GM12878 (cell line): ENCODE results near the gene MAPK8IP3. TPM values are rescaled to one million over a fixed set of nuclear protein-coding genes. Genes with fewer than 3 reads are reported as not detected.

Source experiments
- ATAC-seq: fragments of 200-7000 bp; cut with Tn5 transposase; 3 replicates; pipeline ENCODE4 v1.9.1; 2020; ENCODE audit warnings: mild to moderate bottlenecking, moderate library complexity
- BruUV-seq: library from RNA; stranded (reverse); fragments of 400-500 nt; replicated peaks from 2 replicates; lab custom pipeline; 2021; lab: Mats Ljungman, UMichigan
- CTCF ChIA-PET: fragments of 300-600 bp; sonication (Branson Sonifier 250); formaldehyde crosslinking; extraction: SDS; loops from one replicate; lab custom pipeline; 2021; ENCODE audit warnings: inconsistent platforms; lab: Yijun Ruan, JAX
- POLR2A ChIA-PET: fragments of 350-600 bp; formaldehyde crosslinking; extraction: SDS; loops from one replicate; lab custom pipeline; 2021; ENCODE audit warnings: inconsistent platforms; lab: Charles Lee
- RAD21 ChIA-PET: fragments of 300-600 bp; sonication (Branson Sonifier 250); formaldehyde crosslinking; loops from one replicate; lab custom pipeline; 2023; ENCODE audit warnings: antibody characterized with exemption; ENCODE audit not compliant: unreplicated experiment; lab: Charles Lee
- SMC1A ChIA-PET: fragments of 300-600 bp; sonication (Branson Sonifier 250); formaldehyde crosslinking; loops from one replicate; lab custom pipeline; 2023; ENCODE audit not compliant: unreplicated experiment, uncharacterized antibody; lab: Charles Lee
- DNase-seq: peaks from one replicate; pipeline ENCODE4 v3.0.0-alpha.2; 2011; ENCODE audit warnings: low read depth, low spot score
- FAIRE-seq: peaks from 3 replicates; lab custom pipeline; 2011; peaks lifted over from hg19 to GRCh38; lab: Jason Lieb, UNC
- H2AFZ ChIP-seq: 2 replicates; pipeline ENCODE4 v1.6.0; 2011; ENCODE audit warnings: low read depth, low read length, control low read depth; ENCODE audit not compliant: control insufficient read depth
- H3K27ac ChIP-seq: 2 replicates; pipeline ENCODE4 v1.5.1; 2011; ENCODE audit warnings: control low read depth; ENCODE audit not compliant: control insufficient read depth, insufficient read depth
- H3K27me3 ChIP-seq, 2 experiments: replicated peaks in 1 of 2; 2 replicates each; pipeline versions ENCODE4 v1.6.0 to v1.6.1; 2011; ENCODE audit warnings: low read length in 1 of 2; ENCODE audit not compliant: control insufficient read depth in 2 of 2, insufficient read depth in 2 of 2
- H3K36me3 ChIP-seq, 2 experiments: 2 replicates each; pipeline ENCODE4 v1.5.1; 2011; ENCODE audit warnings: low read length in 1 of 2; ENCODE audit not compliant: control insufficient read depth in 2 of 2, insufficient read depth in 2 of 2
- H3K4me1 ChIP-seq: 2 replicates; pipeline ENCODE4 v1.6.1; 2011; ENCODE audit warnings: mild to moderate bottlenecking, low read length, moderate library complexity, mixed read lengths; ENCODE audit not compliant: control insufficient read depth, insufficient read depth
- H3K4me2 ChIP-seq: 2 replicates; pipeline ENCODE4 v1.6.0; 2011; ENCODE audit warnings: control low read depth; ENCODE audit not compliant: control insufficient read depth, insufficient read depth
- H3K4me3 ChIP-seq: fragments of 200-600 bp; sonication (generic); 2 replicates; pipeline ENCODE4 v1.5.1; 2016
- H3K79me2 ChIP-seq: 2 replicates; pipeline ENCODE4 v1.6.0; 2011; ENCODE audit warnings: low read length; ENCODE audit not compliant: control insufficient read depth, insufficient read depth
- H3K9ac ChIP-seq: 2 replicates; pipeline ENCODE4 v1.8.0; 2011; ENCODE audit warnings: low read length, control low read depth, mixed read lengths; ENCODE audit not compliant: control insufficient read depth, insufficient read depth
- H3K9me3 ChIP-seq: replicated peaks from 3 replicates; pipeline ENCODE4 v1.5.1; 2011; ENCODE audit warnings: mild to moderate bottlenecking, low read length; ENCODE audit not compliant: control insufficient read depth, insufficient read depth
- H4K20me1 ChIP-seq: 2 replicates; pipeline ENCODE4 v1.6.0; 2011; ENCODE audit not compliant: control insufficient read depth, insufficient read depth
- ATF3 ChIP-seq: IDR thresholded peaks from 2 replicates; pipeline ENCODE4 v1.6.1; 2011; ENCODE audit warnings: low read depth, mild to moderate bottlenecking, low read length, moderate library complexity, borderline replicate concordance; ENCODE audit errors: extremely low read depth
- ATF7 ChIP-seq: fragments of 450-650 bp; IDR thresholded peaks from 2 replicates; pipeline ENCODE4 v1.6.1; 2016; ENCODE audit warnings: low read depth, mild to moderate bottlenecking
- CBFB ChIP-seq: IDR thresholded peaks from 2 replicates; pipeline ENCODE4 v1.6.1; 2016; ENCODE audit warnings: antibody characterized with exemption, low read depth
- CHD1 ChIP-seq: IDR thresholded peaks from 2 replicates; pipeline ENCODE4 v1.6.1; 2012; ENCODE audit warnings: low read depth, low read length, improper control_type of control experiment
- CHD4 ChIP-seq: fragments of 200-600 bp; sonication (generic); IDR thresholded peaks from 2 replicates; pipeline ENCODE4 v1.6.1; 2016; ENCODE audit warnings: mild to moderate bottlenecking
- CREM ChIP-seq: IDR thresholded peaks from 2 replicates; pipeline ENCODE4 v1.6.1; 2014; ENCODE audit warnings: antibody characterized with exemption, low read depth
- E2F4 ChIP-seq: IDR thresholded peaks from 2 replicates; pipeline ENCODE4 v1.6.1; 2012; ENCODE audit warnings: low read depth, low read length, improper control_type of control experiment
- E4F1 ChIP-seq: fragments of 450-650 bp; IDR thresholded peaks from 2 replicates; pipeline ENCODE4 v1.6.1; 2018; ENCODE audit warnings: borderline replicate concordance, mild to moderate bottlenecking; ENCODE audit not compliant: partially characterized antibody
- KLF5 ChIP-seq: fragments of 450-650 bp; IDR thresholded peaks from 2 replicates; pipeline ENCODE4 v1.6.1; 2014; ENCODE audit warnings: mild to moderate bottlenecking; ENCODE audit not compliant: partially characterized antibody
- MYB ChIP-seq: fragments of 150-350 bp; IDR thresholded peaks from 2 replicates; pipeline ENCODE4 v1.6.1; 2014; ENCODE audit warnings: mild to moderate bottlenecking, low read depth, low read length, borderline replicate concordance
- RAD21 ChIP-seq: IDR thresholded peaks from 2 replicates; pipeline ENCODE4 v1.6.1; 2011; ENCODE audit warnings: mild to moderate bottlenecking, low read depth, low read length, moderate library complexity; ENCODE audit not compliant: insufficient read depth
- SMAD5 ChIP-seq: IDR thresholded peaks from 2 replicates; pipeline ENCODE4 v1.6.1; 2016; ENCODE audit warnings: antibody characterized with exemption, low read depth
- TBL1XR1 ChIP-seq: IDR thresholded peaks from 2 replicates; pipeline ENCODE4 v1.6.1; 2012; ENCODE audit warnings: low read depth, low read length, improper control_type of control experiment
- ZBTB40 ChIP-seq: fragments of 450-650 bp; IDR thresholded peaks from 2 replicates; pipeline ENCODE4 v1.6.1; 2016; ENCODE audit warnings: mild to moderate bottlenecking, moderate library complexity, borderline replicate concordance
- ZSCAN29 ChIP-seq: fragments of 450-650 bp; IDR thresholded peaks from 2 replicates; pipeline ENCODE4 v1.6.1; 2017; ENCODE audit warnings: mild to moderate bottlenecking, moderate library complexity
- whole genome bisulfite sequencing: methylation state at CpG from one replicate; pipeline ENCODE4 v1.1.6; 2016; ENCODE audit warnings: low lambda C conversion rate; ENCODE audit not compliant: insufficient replicate concordance, insufficient coverage; ENCODE audit errors: missing lambda C conversion rate; 5-methylcytosine and 5-hydroxymethylcytosine counted together
- in situ Hi-C: fragments of 300-500 bp; cut with MboI; formaldehyde crosslinking; loops from 9 replicates; pipeline ENCODE4 v1.14.3; 2018; ENCODE audit warnings: mixed read lengths
- intact Hi-C: fragments of 100-400 bp; cut with micrococcal nuclease; formaldehyde crosslinking; loops from one replicate; pipeline ENCODE4 v1.14.2; 2022; ENCODE audit not compliant: unreplicated experiment
- polyA plus RNA-seq, 11 experiments: library from polyadenylated mRNA; depleted of rRNA in 4 of 11; unstranded in 6 of 11; stranded (reverse) in 5 of 11; fragments of >200 nt; fragmentation: Nextera tagmentation in 4 of 11; fragmentation: Illumina TruSeq in 1 of 11; extraction: Ambion mirVana in 4 of 11; extraction: Trizol in 1 of 11; gene quantifications; 1 replicate in 1 of 11; 2 replicates in 10 of 11; pipeline versions ENCODE4 v1.2.1 to v1.2.3, GENCODE V29; 2011 to 2016; ENCODE audit warnings: inconsistent platforms in 2 of 11, missing spikeins in 2 of 11, low read depth in 1 of 11
- total RNA-seq, 4 experiments: library from RNA; depleted of rRNA in 3 of 4; stranded (reverse); fragments of >200 nt in 3 of 4; fragmentation: Illumina TruSeq in 1 of 4; extraction: Trizol in 1 of 4; gene quantifications; 2 replicates each; pipeline versions ENCODE4 v1.2.1 to v1.2.3, GENCODE V29; 2013 to 2021
- TF ChIP-seq, protein P1 (sequence below): fragments of 450-650 bp; IDR thresholded peaks from 2 replicates; pipeline ENCODE4 v1.6.1; 2014; ENCODE audit warnings: mild to moderate bottlenecking

MAPK8IP3 gene
- total and polyA plus RNA-seq, 10 of the 15 experiments (the other 5 are each of a cell fraction or from before 2014, with no cell fraction given), result 0.06 to 67.9 (median 18.2) TPM

DNA sequence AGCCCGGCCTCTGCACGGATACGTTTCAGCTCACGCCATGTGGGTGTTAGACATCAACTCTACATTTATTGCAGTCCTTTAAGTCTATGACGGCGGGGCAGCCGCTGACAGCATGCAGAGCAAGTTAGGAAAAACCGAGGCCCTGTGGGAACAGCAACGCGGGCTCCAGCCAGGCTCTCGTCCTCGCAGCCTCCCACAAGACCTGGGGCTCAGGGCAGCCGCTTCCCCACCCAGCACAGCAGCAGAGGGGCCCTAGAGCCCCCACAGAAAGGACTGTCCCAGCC lies 70.6 kb downstream of the MAPK8IP3 start (continued):
- TF ChIP-seq CHD1 (no peak), E2F4 (no peak), ZSCAN29 (no peak), CHD4 (no peak), SMAD5 (no peak), MYB (no peak), ATF7 (no peak)

GRCh38 chr16:1776991-1777374 lies 71.0 kb downstream of the MAPK8IP3 start:
- DNase-seq, result no peak
- ATAC-seq, result no peak
- no peaks in the 10 kb centered on the region for H4K20me1 ChIP-seq
- in situ Hi-C loops (no loop called here), intact Hi-C loops (no loop called here)
- CTCF ChIA-PET, result no interaction called here
- H3K4me1 ChIP-seq, result peaks cover 17% of the 10 kb centered on the region
- no peaks in the 10 kb centered on the region for H3K9me3 ChIP-seq
- no TSS peak for BruUV-seq
- no peak overlapping the region for H3K4me2 ChIP-seq
- H3K4me3 ChIP-seq, result no peak overlapping the region
- no peak for FAIRE-seq
- whole genome bisulfite sequencing, result 95% methylated on average over 22 of the region's 22 CpGs
- no peaks in the 10 kb centered on the region for H3K27me3 ChIP-seq
- no peak overlapping the region for H3K27ac ChIP-seq
- no peak overlapping the region for H2AFZ ChIP-seq
- SMC1A ChIA-PET, result no interaction called here
- peaks cover 28% of the 10 kb centered on the region for H3K79me2 ChIP-seq
- POLR2A ChIA-PET, result interaction anchor here (0.5 kb wide), 1 partner anchor 72 kb away, joined by 3 read pairs; no protein-coding TSS in a partner anchor
- RAD21 ChIA-PET, result no interaction called here
- H3K9ac ChIP-seq, result no peak overlapping the region
- H3K36me3 ChIP-seq, result peaks cover 3 to 8% of the 10 kb centered on the region in 2 experiments; a peak in 3 of 4 replicates
- no peak for TF ChIP-seq ZBTB40
- TF ChIP-seq CREM, result no peak
- TF ChIP-seq, protein P1, sequence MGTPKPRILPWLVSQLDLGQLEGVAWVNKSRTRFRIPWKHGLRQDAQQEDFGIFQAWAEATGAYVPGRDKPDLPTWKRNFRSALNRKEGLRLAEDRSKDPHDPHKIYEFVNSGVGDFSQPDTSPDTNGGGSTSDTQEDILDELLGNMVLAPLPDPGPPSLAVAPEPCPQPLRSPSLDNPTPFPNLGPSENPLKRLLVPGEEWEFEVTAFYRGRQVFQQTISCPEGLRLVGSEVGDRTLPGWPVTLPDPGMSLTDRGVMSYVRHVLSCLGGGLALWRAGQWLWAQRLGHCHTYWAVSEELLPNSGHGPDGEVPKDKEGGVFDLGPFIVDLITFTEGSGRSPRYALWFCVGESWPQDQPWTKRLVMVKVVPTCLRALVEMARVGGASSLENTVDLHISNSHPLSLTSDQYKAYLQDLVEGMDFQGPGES, result no peak
- TF ChIP-seq RAD21, result no peak
- TF ChIP-seq E4F1, result no peak
- no peak for TF ChIP-seq ATF3
- TF ChIP-seq KLF5, result no peak
- no peak for TF ChIP-seq TBL1XR1
- no peak for TF ChIP-seq CBFB
